NCI-H82 (cell line): ENCODE results near the gene LPCAT3.
A peak's percentile ranks its signal among the peaks of the same experiment; 100 is the strongest.

Experiments used
- DNase-seq: peaks from one replicate; lab custom pipeline; 2025; lab: John Stamatoyannopoulos, UW

Gene LPCAT3

GRCh38 chr12:6952121-6952862 is 66.0 kb downstream of the LPCAT3 start:
- DNase-seq: no peak

GRCh38 chr12:6951551-6952120 is 66.6 kb downstream of the LPCAT3 start:
- DNase-seq: no peak

- no peak for DNase-seq
Measured at GRCh38 chr12:6950811-6951540, 67.3 kb downstream of the LPCAT3 start, which contains the start of gene PTPN6. TSS of gene PTPN6 (plus strand) at chr12:6951356. CDS start at chr12:6951513, 157 bp downstream.

DNA sequence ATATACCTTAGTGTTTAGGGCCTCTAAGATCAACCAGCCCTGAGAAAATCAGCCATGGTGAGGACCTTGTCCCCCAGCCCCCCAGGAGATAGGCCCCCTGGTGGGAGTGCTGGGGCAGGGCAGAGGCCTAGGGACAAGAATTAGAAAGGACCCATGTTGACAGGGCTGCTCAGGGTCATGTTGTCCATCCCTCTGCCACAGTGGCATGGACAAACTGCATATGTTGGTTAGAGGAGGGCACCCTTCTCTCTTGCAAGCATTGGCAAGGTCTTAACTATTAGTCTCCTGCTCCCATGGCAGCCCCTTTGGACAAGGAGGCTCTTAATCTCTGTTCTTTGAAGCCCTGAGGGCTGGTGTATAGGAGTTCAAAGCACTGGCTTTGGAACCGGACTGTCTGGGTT is 67.9 kb downstream of the LPCAT3 start:
- DNase-seq: peak; percentile 54

DNA sequence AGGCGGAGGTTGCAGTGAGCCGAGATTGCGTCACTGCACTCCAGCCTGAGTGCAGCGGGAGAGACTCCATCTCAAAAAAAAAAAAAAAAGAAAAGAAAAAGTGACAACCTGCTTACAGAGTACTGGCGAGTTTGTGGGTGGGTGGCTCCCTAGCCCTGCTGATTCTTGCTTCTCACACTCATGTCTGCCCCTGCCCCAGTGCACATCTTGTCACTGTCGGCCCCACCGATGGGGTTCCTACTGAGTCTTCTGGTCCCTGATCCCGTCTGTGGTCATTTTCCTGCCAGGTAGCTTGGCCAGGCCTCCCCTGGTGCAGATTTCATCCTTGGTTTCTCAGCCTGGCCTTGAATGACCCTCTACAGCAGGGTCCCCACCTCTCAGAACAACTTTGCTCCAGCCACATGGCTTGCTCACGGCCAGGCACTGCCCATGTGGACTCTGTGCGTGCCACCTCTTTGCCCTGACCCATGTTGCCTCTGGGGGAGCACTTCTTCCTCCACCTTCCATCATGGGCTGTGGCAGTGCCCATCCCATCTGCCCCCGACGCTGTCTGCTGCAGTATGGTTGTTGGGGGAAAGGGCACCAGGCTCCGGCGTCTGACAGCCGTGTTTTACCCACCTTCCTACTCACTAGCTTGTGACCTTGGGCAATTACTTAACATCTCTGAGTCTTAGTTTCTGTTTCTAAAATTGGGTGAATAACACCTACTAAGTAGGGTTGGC is 69.2 kb downstream of the LPCAT3 start:
- no peak for DNase-seq

DNA sequence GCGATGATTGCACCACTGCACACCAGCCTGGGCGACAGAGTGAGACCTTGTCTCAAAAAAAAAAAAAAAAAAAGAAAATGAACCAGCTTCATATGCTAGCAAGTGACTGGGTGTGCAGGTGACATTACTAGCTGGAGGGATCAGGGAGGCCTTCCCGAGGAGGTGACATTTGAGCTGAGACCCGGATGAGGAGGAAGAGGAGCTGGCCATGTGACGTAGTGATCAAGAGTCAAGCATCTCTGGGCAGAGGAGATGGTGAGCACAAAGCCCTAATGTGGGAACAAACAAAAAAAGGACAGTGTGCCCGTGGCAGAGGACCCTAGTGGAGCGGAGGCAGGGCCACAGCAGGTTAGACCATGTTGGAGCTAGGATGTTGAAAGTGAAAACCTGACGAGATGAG is 70.7 kb downstream of the LPCAT3 start:
- no peak for DNase-seq

- DNase-seq: no peak
Measured at GRCh38 chr12:6946920-6947374, 71.3 kb downstream of the LPCAT3 start.

- peak; percentile 96 for DNase-seq
Measured at GRCh38 chr12:6946033-6946919, 72.0 kb downstream of the LPCAT3 start.

GRCh38 chr12:6945613-6946012 is 72.7 kb downstream of the LPCAT3 start:
- no peak for DNase-seq

DNA sequence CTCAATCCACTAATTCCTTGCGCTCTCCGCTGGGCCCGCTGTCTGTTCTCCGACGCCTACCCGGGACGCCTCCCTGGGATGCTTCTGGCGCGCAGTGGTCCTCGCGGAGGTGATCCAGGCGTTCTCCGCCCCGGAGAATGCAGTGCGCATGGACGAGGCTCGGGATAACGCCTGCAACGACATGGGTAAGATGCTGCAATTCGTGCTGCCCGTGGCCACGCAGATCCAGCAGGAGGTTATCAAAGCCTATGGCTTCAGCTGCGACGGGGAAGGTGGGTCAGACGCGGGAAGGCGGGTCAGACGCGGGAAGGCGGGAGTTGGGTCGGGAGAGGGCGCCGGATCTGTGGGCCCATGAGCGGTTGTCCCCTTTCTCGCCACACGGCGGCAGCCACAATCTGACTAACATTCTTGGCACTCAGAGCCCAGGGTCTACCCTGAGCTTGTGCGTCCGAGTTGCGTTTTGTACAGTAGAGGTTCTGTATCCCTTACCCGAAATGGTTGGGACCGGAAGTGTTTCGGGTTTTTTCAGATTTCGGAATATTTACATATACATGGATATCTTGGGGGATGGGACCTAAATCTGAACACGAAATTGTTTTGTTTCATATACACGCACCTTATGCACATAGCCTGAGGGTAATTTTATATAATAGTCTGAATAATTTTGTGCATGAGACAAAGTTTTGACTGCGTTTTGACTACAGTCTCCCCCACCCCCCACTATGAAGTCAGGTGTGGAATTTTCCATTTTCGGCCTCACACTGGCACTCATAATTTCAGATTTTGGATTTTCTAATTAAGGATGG is 73.7 kb downstream of the LPCAT3 start:
- peak; percentile 98 for DNase-seq

GRCh38 chr12:6943722-6944380 is 74.4 kb downstream of the LPCAT3 start, which contains the start of the genes C12orf57 and RNU7-1:
TSS of gene C12orf57 (plus strand) at chr12:6944022. CDS start at chr12:6944122, 100 bp downstream.
TSS of gene RNU7-1 (plus strand) at chr12:6943816.
- DNase-seq: peak; percentile 98

DNA sequence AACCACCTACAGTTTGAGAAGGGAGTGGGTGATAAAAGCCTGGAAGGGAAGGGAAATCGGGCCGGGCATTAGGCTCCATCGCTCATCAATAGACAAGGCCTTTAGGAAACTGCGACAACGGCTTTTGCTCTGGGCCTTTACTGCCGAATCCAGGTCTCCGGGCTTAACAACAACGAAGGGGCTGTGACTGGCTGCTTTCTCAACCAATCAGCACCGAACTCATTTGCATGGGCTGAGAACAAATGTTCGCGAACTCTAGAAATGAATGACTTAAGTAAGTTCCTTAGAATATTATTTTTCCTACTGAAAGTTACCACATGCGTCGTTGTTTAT is 74.9 kb downstream of the LPCAT3 start:
- DNase-seq: peak; percentile 98

DNA sequence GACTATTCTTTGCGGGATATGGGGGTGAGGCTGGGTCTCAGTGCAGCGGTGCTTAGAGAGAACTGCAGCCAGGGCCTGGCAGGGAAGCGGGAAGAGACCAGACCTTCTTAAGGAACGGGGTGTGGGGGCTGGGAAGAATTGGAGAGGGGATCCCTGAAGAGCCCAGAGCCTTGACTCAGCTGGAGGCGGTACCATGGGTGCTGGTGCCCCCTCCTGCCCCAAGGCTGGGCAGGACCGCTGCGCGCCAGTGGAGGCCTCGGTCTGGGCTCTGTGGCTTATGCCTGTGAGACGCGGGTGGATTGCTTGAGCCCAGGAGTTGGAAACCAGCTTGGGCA is 76.0 kb downstream of the LPCAT3 start:
- peak; percentile 64 for DNase-seq

GRCh38 chr12:6941782-6942181 is 76.5 kb downstream of the LPCAT3 start:
- no peak for DNase-seq

GRCh38 chr12:6941267-6941666 is 77.0 kb downstream of the LPCAT3 start:
- DNase-seq: no peak

DNA sequence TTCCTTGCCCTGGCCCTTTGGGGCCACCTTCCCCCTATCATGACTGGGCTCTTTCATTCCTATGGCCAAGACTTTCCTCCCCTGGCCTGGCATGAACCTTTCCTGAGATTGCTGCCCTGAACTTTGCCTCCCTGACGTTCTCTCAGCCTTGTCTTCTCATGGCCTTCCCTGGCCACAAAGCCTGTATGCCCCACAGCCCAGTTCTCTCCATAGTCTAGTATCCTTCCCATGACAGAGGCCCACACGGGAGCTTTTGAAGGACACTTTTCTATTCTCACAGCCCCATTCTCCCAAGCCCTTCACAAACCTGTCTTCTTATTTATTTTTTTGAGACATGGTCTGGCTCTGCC is 79.1 kb downstream of the LPCAT3 start:
- no peak for DNase-seq

- DNase-seq: no peak
Measured at GRCh38 chr12:6938353-6939190, 79.7 kb downstream of the LPCAT3 start.

- DNase-seq: peak; percentile 99
Measured at GRCh38 chr12:6937481-6938352, 80.6 kb downstream of the LPCAT3 start.
